ENCODE measurements around the gene PTDSS2. TPM values are rescaled to one million over a fixed set of nuclear protein-coding genes. Genes with fewer than 3 reads are reported as not detected.

The PTDSS2 gene
- total and polyA plus RNA-seq, 9 of the 15 experiments (the other 6 are each of a cell fraction or from before 2014, with no cell fraction given) = 0.45 to 53.9 (median 17.2) TPM

DNA sequence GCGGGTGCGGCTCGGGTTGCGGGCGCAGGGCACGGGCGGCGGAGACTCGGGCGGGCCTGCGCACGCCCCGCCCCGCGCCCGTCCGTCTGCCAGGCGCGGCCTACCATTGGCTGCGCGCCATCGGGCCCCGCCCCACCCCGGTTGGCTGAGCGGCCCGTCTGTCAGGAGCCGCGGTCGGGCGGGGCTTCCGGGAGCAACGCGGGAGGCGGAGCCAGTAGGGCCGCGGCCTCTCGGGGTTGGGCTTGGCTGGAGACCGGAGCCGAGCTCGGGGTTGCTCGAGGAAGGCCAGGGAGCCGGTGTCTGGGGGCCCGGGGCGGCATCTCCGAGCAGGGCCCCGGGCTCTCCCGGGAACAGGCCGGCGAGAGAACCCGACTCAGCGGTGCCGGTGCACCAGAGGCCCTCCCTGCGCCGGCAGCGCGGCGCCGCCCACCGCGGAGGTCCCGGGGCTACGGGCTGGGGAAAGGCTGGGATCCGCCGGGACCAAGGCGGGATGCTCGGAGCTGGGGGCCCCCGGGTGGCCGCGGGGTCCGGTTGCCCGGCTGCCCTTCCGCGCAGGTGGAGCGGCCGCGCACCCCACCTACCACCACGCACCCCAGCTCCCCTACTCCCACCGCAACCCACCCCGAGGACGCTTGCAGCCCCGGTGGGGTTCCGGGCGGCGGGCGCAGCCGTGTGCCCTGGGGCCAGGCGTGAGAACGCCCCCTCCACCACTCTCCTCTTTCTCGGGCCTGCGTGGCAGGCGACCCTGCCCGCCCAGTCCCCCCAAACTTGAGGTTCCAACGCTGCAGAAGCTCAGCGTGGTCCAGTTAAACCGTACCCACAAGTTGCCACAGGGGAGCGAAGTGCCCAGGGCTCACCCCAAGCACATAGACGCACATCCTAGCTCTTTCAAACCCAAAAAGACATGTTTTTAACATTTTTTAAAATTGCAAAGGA is 85.7 kb downstream of the PTDSS2 start, which contains the start of gene HRAS (continued):
- no peak for TF ChIP-seq NR4A1 (CRISPR knock-in tag; IDR thresholded peaks at IDR 0.05)
- TF ChIP-seq NR4A1 (tag; IDR thresholded peaks at IDR 0.05) = no peak
- TF ChIP-seq, protein P1, sequence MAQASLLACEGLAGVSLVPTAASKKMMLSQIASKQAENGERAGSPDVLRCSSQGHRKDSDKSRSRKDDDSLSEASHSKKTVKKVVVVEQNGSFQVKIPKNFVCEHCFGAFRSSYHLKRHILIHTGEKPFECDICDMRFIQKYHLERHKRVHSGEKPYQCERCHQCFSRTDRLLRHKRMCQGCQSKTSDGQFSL (CRISPR knock-in tag; IDR thresholded peaks at IDR 0.05) = no peak
- TF ChIP-seq, protein P1 (tag; IDR thresholded peaks at IDR 0.05) = no peak
- TF ChIP-seq ZFP36 (IDR thresholded peaks at IDR 0.05; ENCODE audit: low read depth, low read length, partially characterized antibody) = no peak
- TF ChIP-seq ZNF696 (CRISPR knock-in tag; conservative IDR thresholded peaks at IDR 0.05) = no peak
- TF ChIP-seq CEBPZ (IDR thresholded peaks at IDR 0.05; ENCODE audit: borderline replicate concordance, low read depth, low read length) = peak; percentile 49; the same call in 1 of the 2 replicates
- TF ChIP-seq XRCC5 (IDR thresholded peaks at IDR 0.05; ENCODE audit: low read depth, low read length) = no peak
- no peak for TF ChIP-seq RFX1 (IDR thresholded peaks at IDR 0.05)
- TF ChIP-seq SLC30A9 (CRISPR knock-in tag; IDR thresholded peaks at IDR 0.05) = no peak
- TF ChIP-seq ZNF239 (CRISPR knock-in tag; IDR thresholded peaks at IDR 0.05) = no peak
- peak; percentile 43; the same call in 1 of the 2 replicates for TF ChIP-seq RREB1 (CRISPR knock-in tag; IDR thresholded peaks at IDR 0.05)
- TF ChIP-seq ZNF717 (CRISPR knock-in tag; IDR thresholded peaks at IDR 0.05) = no peak
- no peak for TF ChIP-seq HEY1 (CRISPR knock-in tag; IDR thresholded peaks at IDR 0.05; ENCODE audit: borderline replicate concordance)
- TF ChIP-seq E2F1 (CRISPR knock-in tag; IDR thresholded peaks at IDR 0.05) = no peak
